Measurements from ENCODE around the gene FLNC.
A peak's percentile ranks its signal among the peaks of the same experiment; 100 is the strongest.

FLNC gene

GRCh38 chr7:128830231-128831177, at the start of gene FLNC:
FLNC (plus strand) TSS chr7:128830406; CDS start chr7:128830638, 232 bp downstream.
- peak; percentile 29 to 31 for DNase-seq

DNA sequence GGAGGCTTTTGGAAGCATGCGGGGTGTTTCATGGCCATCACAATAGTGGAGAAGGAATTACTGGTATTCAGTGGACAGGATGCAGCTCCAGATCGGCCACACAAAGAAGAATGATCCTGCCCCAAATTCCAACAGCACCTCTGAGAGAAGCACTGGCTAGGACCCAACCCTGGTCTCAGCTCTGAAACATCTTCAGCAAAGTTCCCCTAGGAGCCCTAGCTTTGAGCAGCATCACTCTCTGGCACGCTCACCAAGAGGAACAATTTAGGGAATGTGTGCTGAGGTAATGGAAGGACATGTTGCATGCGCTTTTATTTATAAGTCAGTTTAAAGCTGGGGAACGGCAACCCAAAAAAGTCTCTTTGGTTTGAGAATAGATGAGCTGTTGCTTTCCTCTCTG, 49.1 kb upstream of the FLNC start:
- DNase-seq: no peak
- TF ChIP-seq GATA1 (IDR thresholded peaks at IDR 0.05; ENCODE audit: low read depth, low read length) (no peak), POLR2A (IDR thresholded peaks at IDR 0.05; ENCODE audit: low read length) (no peak)

More at GRCh38 chr7:128830231-128831177, at the start of gene FLNC:
- TF ChIP-seq GATA1 (IDR thresholded peaks at IDR 0.05; ENCODE audit: low read depth, low read length) (no peak), POLR2A (IDR thresholded peaks at IDR 0.05; ENCODE audit: low read length) (no peak)

- TF ChIP-seq POLR2A (IDR thresholded peaks at IDR 0.05; ENCODE audit: low read length): no peak
- TF ChIP-seq GATA1 (IDR thresholded peaks at IDR 0.05; ENCODE audit: low read depth, low read length): no peak
- no peak for DNase-seq
These were observed 48.4 kb upstream of the FLNC start for GRCh38 chr7:128781851-128782250.

DNA sequence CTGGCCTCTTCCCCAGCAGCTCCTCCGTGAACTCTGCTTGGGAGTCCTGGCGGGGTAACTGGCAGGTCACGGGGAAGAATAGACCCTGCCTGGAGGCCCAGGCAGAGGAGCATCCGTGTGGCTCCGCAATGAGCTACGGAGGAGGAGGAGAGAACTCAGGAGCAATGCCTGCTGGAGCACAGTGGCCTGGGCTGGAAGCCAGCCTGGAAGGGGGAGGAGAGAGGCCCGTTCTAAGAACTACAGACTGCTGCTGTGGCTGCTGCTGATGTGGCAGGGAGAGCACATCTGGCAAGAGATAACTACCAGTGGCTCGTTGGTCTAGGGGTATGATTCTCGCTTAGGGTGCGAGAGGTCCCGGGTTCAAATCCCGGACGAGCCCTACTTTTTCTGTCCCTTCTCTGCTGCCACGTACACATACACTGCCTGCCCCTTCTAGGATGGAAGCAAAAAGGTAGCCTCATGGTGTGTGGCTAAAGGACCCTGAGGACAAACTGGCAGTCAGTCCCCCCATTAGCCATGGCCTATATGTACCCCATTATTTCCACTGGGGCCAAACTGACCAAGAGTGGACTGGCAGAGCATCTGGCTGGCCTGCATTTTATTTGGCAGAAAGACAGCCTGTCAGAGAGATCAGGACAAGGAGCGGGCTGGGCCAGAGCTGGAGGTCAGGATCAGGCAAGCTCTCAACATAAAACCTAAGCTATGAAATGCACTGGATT, 46.9 kb upstream of the FLNC start:
- DNase-seq: peak; percentile 84 to 87
- TF ChIP-seq POLR2A (IDR thresholded peaks at IDR 0.05; ENCODE audit: low read length): no peak

DNA sequence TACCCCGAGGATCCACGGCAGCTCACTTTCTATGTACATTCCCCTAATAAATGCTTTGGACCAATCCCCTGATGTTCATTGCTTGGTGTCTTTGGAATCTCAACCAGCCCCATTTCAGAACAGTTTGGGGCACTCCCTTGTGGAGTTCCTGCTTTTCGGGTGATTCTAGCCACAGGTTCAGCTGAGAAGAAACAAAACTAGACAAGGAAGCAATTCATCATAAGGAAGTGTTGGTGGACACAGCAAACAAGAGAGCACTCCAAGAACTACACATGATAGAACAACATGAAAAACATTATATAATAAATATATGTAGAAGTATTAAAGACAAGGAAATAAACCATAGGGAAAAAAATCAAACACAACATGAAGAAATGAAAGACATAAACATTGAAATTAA, 44.5 kb upstream of the FLNC start:
- TF ChIP-seq GATA1 (IDR thresholded peaks at IDR 0.05; ENCODE audit: low read depth, low read length) (no peak), POLR2A (IDR thresholded peaks at IDR 0.05; ENCODE audit: low read length) (no peak)
- DNase-seq: no peak

GRCh38 chr7:128788446-128789412, 41.5 kb upstream of the FLNC start:
- TF ChIP-seq GATA1 (IDR thresholded peaks at IDR 0.05; ENCODE audit: low read depth, low read length) (no peak), POLR2A (IDR thresholded peaks at IDR 0.05; ENCODE audit: low read length) (no peak)
- no peak for DNase-seq

DNA sequence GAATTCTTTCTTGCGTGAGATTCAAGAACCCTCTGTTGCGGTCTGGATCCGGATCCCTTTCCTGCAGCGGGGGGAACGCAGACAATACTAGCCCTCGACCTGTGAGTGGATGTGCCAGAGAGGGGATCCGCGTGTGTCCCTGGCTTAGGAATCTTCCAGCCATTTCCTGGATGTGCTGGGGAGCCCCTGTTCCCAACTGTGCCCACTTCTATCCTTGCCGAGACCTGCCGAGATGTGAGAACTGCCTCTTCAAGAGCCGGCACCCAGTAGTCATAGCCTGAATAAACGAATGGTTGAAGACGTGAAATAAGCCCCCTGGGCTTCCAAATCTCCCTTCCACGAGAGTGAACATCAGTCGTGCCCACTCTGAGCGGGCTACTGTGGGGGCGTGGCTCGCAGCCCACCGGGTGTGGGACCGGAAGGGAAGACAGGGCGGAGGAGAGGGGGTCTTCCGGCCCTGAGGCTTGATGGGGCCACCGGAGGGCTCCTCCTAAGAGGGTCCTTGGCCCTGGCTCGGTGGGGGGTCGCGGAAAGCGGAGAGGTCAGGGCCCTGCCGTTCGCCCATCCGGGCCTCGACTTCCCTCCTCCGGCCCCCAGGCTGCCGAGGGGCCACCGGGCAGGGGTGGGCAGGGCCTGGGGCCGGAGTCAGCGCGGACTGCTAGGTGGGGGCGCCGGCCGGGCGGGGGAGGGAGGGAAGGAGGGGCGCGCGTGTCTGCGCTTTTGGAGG, 39.7 kb upstream of the FLNC start:
- TF ChIP-seq GATA1 (IDR thresholded peaks at IDR 0.05; ENCODE audit: low read depth, low read length) (no peak), POLR2A (IDR thresholded peaks at IDR 0.05; ENCODE audit: low read length) (no peak)
- DNase-seq: no peak

- no peak for TF ChIP-seq GATA1 (IDR thresholded peaks at IDR 0.05; ENCODE audit: low read depth, low read length)
- no peak for TF ChIP-seq POLR2A (IDR thresholded peaks at IDR 0.05; ENCODE audit: low read length)
- peak; percentile 76 to 86 for DNase-seq
These were observed 38.9 kb upstream of the FLNC start, which contains the start of gene CCDC136 for GRCh38 chr7:128791121-128791971. CCDC136 (plus strand) TSS chr7:128791968; CDS start chr7:128792412, 444 bp downstream.

GRCh38 chr7:128791972-128792327, 38.3 kb upstream of the FLNC start:
- DNase-seq: no peak
- TF ChIP-seq POLR2A (IDR thresholded peaks at IDR 0.05; ENCODE audit: low read length) (no peak), GATA1 (IDR thresholded peaks at IDR 0.05; ENCODE audit: low read depth, low read length) (no peak)

DNA sequence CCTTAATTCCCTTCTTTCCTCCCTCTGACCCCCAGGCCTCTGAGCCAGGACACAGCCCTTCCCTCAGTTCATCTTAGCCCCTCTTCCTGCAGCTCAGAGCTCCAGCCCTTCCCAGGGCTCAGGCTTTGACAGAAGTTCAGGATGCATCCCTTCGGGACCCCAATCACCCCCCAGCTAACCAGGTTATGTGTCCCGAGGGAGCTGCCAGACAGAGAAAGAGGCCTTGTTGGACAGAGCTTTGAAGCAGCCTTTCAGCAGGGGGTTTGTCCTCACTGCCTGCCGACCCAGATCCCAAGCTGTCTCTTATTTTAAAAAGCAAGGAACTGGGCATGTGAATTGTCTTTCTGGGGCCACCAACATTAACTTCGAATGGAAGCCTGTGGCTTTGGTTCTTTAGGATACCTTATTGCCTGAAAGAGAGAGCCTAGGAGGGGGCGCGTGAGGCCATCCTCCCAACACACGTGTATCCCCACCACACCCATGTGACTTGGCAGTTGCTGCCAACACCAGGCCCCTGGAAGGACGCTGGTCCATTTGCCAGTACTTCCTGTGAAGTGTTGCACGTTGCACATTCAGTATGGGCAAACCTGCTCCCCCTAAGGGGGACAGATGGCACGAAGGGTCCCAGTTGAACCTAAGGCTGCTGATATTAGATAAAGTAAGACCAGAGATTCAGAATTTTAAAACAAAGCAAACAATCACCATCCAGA, 37.6 kb upstream of the FLNC start:
- TF ChIP-seq GATA1 (IDR thresholded peaks at IDR 0.05; ENCODE audit: low read depth, low read length): no peak
- TF ChIP-seq POLR2A (IDR thresholded peaks at IDR 0.05; ENCODE audit: low read length): no peak
- DNase-seq: peak; percentile 72 to 75

DNA sequence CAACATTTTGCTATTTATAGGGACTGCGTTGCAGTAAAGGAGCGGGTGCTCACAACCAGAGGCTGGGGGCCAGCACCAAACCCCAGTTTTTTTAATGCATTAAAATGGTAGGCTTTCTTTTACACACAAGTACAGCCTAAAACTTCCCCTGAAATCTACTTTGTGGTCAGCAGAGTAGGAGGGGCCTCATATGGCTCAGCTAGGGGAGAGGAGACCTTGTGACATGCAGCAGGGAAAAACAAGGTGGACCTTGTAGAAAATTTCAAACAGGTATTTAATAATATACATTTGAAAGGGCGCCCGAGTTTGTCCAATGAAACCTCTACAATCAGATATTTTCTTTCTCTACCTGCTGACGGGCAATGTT, 37.0 kb upstream of the FLNC start:
- no peak for DNase-seq
- TF ChIP-seq POLR2A (IDR thresholded peaks at IDR 0.05; ENCODE audit: low read length) (no peak), GATA1 (IDR thresholded peaks at IDR 0.05; ENCODE audit: low read depth, low read length) (no peak)

Data from erythroblast (primary cell).